SK-N-SH treated with all-trans-retinoic acid at 6 μM for 48 hours (cell line): ENCODE data around the gene MCRIP2.
A peak's percentile ranks its signal among the peaks of the same experiment; 100 is the strongest.

Experiments
- ATAC-seq: fragments of 200-7000 bp; cut with Tn5 transposase; 3 replicates; pipeline ENCODE4 v1.9.1; 2020; ENCODE audit warnings: mild to moderate bottlenecking, moderate library complexity
- ARNTL ChIP-seq: fragments of 450-650 bp; formaldehyde crosslinking; IDR thresholded peaks from 2 replicates; pipeline ENCODE4 v1.5.0; 2020; ENCODE audit warnings: low read depth, mild to moderate bottlenecking, moderate library complexity, borderline replicate concordance
- BACH2 ChIP-seq: fragments of 250-450 bp; sonication (Bioruptor Pico); IDR thresholded peaks from 2 replicates; pipeline ENCODE4 v1.9.0; 2021; ENCODE audit warnings: mild to moderate bottlenecking, borderline replicate concordance
- CSDC2 ChIP-seq: fragments of 250-450 bp; sonication (Bioruptor Pico); IDR thresholded peaks from 2 replicates; pipeline ENCODE4 v1.5.0; 2020; ENCODE audit warnings: mild to moderate bottlenecking, moderate library complexity
- ESRRG ChIP-seq: fragments of 250-450 bp; sonication (Bioruptor Pico); IDR thresholded peaks from 2 replicates; pipeline ENCODE4 v1.6.1; 2021; ENCODE audit warnings: mild to moderate bottlenecking
- GLIS3 ChIP-seq: fragments of 250-450 bp; sonication (Bioruptor Pico); IDR thresholded peaks from 2 replicates; pipeline ENCODE4 v1.5.0; 2020; ENCODE audit warnings: mild to moderate bottlenecking, moderate library complexity
- ISL1 ChIP-seq: fragments of 250-450 bp; sonication (Bioruptor Pico); IDR thresholded peaks from 2 replicates; pipeline ENCODE4 v2.1.2; 2022; ENCODE audit warnings: mild to moderate bottlenecking, moderate library complexity
- OSR1 ChIP-seq: fragments of 250-450 bp; sonication (Bioruptor Pico); IDR thresholded peaks from 2 replicates; pipeline ENCODE4 v1.8.0; 2022; ENCODE audit warnings: moderate library complexity, mild to moderate bottlenecking, inconsistent platforms
- RARB ChIP-seq: fragments of 250-450 bp; sonication (Bioruptor Pico); IDR thresholded peaks from 2 replicates; pipeline ENCODE4 v1.8.0; 2021; ENCODE audit warnings: mild to moderate bottlenecking, moderate library complexity
- SNAI2 ChIP-seq: fragments of 250-450 bp; sonication (Bioruptor Pico); IDR thresholded peaks from 2 replicates; pipeline ENCODE4 v1.5.0; 2020; ENCODE audit warnings: mild to moderate bottlenecking, moderate library complexity
- TCF4 ChIP-seq: fragments of 250-450 bp; sonication (Bioruptor Pico); IDR thresholded peaks from 2 replicates; pipeline ENCODE4 v1.8.0; 2021; ENCODE audit warnings: mild to moderate bottlenecking, moderate library complexity, borderline replicate concordance
- ZC3H10 ChIP-seq: fragments of 250-450 bp; sonication (Bioruptor Pico); IDR thresholded peaks from 2 replicates; pipeline ENCODE4 v1.5.1; 2021; ENCODE audit warnings: mild to moderate bottlenecking, moderate library complexity
- ZFP3 ChIP-seq: fragments of 250-450 bp; sonication (Bioruptor Pico); IDR thresholded peaks from 2 replicates; pipeline ENCODE4 v1.5.0; 2020; ENCODE audit warnings: mild to moderate bottlenecking, moderate library complexity
- ZFP30 ChIP-seq: fragments of 450-650 bp; formaldehyde crosslinking; IDR thresholded peaks from 2 replicates; pipeline ENCODE4 v1.5.0; 2022; ENCODE audit warnings: mild to moderate bottlenecking, moderate library complexity
- ZNF70 ChIP-seq: fragments of 450-650 bp; formaldehyde crosslinking; IDR thresholded peaks from 2 replicates; pipeline ENCODE4 v1.5.0; 2020; ENCODE audit warnings: mild to moderate bottlenecking, moderate library complexity
- ZNF8 ChIP-seq: fragments of 450-650 bp; formaldehyde crosslinking; IDR thresholded peaks from 2 replicates; pipeline ENCODE4 v1.5.0; 2020; ENCODE audit warnings: mild to moderate bottlenecking, moderate library complexity
- TF ChIP-seq, protein P1 (sequence below): fragments of 250-450 bp; sonication (Bioruptor Pico); IDR thresholded peaks from 2 replicates; pipeline ENCODE4 v1.8.0; 2021; ENCODE audit warnings: low read depth, mild to moderate bottlenecking, moderate library complexity, borderline replicate concordance
- TF ChIP-seq, protein P2 (sequence below): fragments of 250-450 bp; sonication (Bioruptor Pico); IDR thresholded peaks from 2 replicates; pipeline ENCODE4 v1.8.0; 2020; ENCODE audit warnings: mild to moderate bottlenecking, moderate library complexity, borderline replicate concordance
- TF ChIP-seq, protein P3 (sequence below): fragments of 250-450 bp; sonication (Bioruptor Pico); IDR thresholded peaks from 2 replicates; pipeline ENCODE4 v1.5.1; 2020; ENCODE audit warnings: low read depth, mild to moderate bottlenecking, moderate library complexity
- TF ChIP-seq, protein P4 (sequence below): fragments of 250-450 bp; sonication (Bioruptor Pico); IDR thresholded peaks from 2 replicates; pipeline ENCODE4 v1.5.0; 2020; ENCODE audit warnings: mild to moderate bottlenecking, moderate library complexity

Gene MCRIP2

DNA sequence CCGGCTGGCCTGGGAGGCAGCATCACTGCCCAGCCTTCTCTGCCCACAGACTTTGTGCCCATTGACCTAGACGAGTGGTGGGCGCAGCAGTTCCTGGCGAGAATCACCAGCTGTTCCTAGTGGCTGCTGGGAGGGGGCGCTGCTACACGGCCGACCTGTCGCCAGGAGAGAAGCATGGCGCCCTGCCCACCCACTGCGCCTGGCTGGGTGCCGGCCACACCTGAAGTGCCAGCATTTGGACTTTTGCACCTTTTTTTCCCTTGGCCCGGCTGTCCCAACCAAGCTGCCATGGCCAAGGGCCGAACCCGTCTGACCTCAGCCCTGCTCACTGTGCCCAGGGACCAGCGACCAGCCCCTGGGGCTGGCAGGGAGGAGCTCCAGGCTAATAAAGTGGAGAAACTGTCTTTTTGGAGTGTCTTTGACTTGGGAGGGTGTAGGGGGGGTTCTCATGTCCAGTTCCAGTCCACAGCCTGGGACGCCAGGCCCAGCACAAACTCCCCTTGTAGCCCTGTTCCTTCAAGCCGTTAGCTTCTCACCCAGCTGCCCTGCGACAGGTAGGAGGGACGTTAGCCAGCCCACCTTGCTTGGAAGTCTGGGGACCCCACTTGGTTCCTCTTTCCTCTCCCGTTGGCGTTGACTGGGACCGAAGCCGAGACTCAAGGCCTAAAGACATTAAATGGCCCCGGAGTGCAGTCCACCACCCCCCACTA, 6.6 kb downstream of the MCRIP2 start:
- TF ChIP-seq OSR1 (CRISPR knock-in tag) (no peak), ARNTL (no peak), RARB (CRISPR knock-in tag) (no peak), SNAI2 (CRISPR knock-in tag) (no peak), ISL1 (CRISPR knock-in tag) (no peak), ZC3H10 (no peak), GLIS3 (CRISPR knock-in tag) (no peak), ZFP30 (no peak), TCF4 (CRISPR knock-in tag) (no peak)
- TF ChIP-seq, protein P1, sequence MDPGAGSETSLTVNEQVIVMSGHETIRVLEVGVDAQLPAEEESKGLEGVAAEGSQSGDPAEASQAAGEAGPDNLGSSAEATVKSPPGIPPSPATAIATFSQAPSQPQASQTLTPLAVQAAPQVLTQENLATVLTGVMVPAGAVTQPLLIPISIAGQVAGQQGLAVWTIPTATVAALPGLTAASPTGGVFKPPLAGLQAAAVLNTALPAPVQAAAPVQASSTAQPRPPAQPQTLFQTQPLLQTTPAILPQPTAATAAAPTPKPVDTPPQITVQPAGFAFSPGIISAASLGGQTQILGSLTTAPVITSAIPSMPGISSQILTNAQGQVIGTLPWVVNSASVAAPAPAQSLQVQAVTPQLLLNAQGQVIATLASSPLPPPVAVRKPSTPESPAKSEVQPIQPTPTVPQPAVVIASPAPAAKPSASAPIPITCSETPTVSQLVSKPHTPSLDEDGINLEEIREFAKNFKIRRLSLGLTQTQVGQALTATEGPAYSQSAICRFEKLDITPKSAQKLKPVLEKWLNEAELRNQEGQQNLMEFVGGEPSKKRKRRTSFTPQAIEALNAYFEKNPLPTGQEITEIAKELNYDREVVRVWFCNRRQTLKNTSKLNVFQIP (CRISPR knock-in tag) = no peak
- TF ChIP-seq, protein P2, sequence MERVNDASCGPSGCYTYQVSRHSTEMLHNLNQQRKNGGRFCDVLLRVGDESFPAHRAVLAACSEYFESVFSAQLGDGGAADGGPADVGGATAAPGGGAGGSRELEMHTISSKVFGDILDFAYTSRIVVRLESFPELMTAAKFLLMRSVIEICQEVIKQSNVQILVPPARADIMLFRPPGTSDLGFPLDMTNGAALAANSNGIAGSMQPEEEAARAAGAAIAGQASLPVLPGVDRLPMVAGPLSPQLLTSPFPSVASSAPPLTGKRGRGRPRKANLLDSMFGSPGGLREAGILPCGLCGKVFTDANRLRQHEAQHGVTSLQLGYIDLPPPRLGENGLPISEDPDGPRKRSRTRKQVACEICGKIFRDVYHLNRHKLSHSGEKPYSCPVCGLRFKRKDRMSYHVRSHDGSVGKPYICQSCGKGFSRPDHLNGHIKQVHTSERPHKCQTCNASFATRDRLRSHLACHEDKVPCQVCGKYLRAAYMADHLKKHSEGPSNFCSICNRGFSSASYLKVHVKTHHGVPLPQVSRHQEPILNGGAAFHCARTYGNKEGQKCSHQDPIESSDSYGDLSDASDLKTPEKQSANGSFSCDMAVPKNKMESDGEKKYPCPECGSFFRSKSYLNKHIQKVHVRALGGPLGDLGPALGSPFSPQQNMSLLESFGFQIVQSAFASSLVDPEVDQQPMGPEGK (CRISPR knock-in tag) = no peak
- peak; percentile 41 for ATAC-seq

DNA sequence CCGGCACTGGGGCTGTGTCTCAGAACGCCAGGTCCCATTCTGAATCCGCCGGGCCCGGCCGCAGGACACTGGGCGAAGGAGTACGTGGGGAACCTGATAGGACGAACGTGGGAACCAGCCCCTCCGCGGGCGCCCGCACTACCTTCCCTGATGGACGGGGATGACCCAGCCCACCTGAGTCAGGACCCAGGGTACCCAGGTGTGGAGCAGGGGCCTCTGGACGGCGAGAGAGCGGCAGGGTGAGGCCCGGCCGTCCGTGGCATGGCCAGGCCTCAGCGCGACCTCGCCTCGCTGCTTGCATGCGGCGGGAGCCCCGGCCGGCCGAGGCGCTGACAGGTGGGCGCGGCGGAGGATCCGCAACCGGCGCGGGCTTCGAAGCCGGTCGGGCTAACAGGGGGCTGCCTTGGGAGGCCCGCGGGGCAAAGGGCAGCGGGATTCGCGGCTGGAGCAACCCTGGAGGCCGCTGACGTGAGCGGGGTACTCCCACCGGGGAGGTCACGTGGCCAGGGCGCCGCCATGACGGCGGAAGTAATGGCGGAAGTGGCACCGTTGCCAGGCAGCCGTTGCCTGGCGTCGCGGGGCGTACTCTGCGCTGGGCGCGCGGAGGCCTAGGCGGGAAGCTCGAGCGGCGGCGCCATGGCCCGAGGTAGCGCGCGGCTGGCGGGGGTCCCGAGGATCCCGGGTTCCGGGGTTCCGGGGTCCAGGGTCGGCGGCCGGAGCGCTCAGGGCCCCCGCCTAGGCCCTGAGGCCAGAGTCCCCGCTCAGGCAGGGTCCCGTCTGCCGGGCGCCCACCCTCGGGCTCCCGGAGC, 7.4 kb downstream of the MCRIP2 start, which contains the start of gene WDR90:
Gene WDR90 (plus strand): TSS at position 585 of the 809 bp plus-strand sequence. CDS start 52 bp downstream, at position 637.
- peak; percentile 88 for ATAC-seq
- no peak for TF ChIP-seq OSR1 (CRISPR knock-in tag)
- TF ChIP-seq ZNF70 (CRISPR knock-in tag) = no peak
- TF ChIP-seq RARB (CRISPR knock-in tag) = no peak
- TF ChIP-seq ZFP3 (CRISPR knock-in tag) = 0 out of 2 replicates have a peak, but pooled peaks have one; percentile 61
- peak; percentile 74; the same call in 1 of the 2 replicates for TF ChIP-seq CSDC2
- peak; percentile 6; the same call in 1 of the 2 replicates for TF ChIP-seq GLIS3 (CRISPR knock-in tag)
- TF ChIP-seq SNAI2 (CRISPR knock-in tag) = 0 out of 2 replicates have a peak, but pooled peaks have one; percentile 43

DNA sequence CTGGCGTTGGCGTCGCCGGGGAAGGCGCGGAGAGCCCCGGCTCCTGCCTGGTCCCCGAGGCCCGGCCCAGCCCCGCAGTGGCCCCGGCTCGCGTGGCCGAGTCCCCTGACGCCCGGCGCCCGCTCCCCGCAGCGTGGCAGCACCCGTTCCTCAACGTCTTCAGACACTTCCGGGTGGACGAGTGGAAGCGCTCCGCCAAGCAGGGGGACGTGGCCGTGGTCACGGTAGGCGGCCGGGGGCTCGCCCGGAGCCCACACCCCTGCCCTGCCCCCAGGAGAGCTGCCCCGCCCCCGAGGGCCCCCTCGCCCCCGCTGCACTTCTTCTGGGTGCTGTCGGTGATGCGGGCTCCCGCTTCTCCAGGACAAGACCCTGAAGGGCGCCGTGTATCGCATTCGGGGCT, 8.0 kb downstream of the MCRIP2 start:
- TF ChIP-seq ZNF8 (CRISPR knock-in tag) (no peak), ZFP30 (no peak), ESRRG (CRISPR knock-in tag) (no peak)
- TF ChIP-seq, protein P3, sequence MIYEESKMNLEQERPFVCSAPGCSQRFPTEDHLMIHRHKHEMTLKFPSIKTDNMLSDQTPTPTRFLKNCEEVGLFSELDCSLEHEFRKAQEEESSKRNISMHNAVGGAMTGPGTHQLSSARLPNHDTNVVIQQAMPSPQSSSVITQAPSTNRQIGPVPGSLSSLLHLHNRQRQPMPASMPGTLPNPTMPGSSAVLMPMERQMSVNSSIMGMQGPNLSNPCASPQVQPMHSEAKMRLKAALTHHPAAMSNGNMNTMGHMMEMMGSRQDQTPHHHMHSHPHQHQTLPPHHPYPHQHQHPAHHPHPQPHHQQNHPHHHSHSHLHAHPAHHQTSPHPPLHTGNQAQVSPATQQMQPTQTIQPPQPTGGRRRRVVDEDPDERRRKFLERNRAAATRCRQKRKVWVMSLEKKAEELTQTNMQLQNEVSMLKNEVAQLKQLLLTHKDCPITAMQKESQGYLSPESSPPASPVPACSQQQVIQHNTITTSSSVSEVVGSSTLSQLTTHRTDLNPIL (CRISPR knock-in tag) = no peak
- peak; percentile 6; the same call in 2 of the 3 replicates for ATAC-seq

DNA sequence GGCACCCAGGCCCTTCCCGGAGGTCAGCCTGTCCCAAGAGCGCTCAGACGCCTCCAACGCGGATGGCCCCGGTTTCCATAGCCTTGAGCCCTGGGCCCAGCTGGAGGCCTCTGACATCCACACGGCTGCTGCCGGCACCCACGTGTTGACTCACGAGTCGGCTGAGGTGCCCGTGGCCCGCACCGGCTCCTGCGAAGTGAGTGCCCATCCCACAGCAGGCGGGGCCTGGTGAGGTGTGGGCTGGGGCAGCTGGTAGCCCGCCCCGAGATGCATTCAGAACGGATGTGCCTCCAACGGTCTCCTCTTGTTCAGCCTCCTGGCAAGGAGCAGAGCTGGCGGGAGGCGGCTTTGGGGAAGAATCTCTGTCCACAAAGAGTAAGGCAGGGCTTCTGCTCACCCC, 10.2 kb downstream of the MCRIP2 start:
- no peak for ATAC-seq

More for the DNA sequence above, 10.2 kb downstream of the MCRIP2 start:
- TF ChIP-seq ZNF70 (CRISPR knock-in tag) = no peak
- TF ChIP-seq ZFP30 = no peak
- TF ChIP-seq ZC3H10 = no peak
- no peak for TF ChIP-seq ISL1 (CRISPR knock-in tag)
- TF ChIP-seq, protein P4, sequence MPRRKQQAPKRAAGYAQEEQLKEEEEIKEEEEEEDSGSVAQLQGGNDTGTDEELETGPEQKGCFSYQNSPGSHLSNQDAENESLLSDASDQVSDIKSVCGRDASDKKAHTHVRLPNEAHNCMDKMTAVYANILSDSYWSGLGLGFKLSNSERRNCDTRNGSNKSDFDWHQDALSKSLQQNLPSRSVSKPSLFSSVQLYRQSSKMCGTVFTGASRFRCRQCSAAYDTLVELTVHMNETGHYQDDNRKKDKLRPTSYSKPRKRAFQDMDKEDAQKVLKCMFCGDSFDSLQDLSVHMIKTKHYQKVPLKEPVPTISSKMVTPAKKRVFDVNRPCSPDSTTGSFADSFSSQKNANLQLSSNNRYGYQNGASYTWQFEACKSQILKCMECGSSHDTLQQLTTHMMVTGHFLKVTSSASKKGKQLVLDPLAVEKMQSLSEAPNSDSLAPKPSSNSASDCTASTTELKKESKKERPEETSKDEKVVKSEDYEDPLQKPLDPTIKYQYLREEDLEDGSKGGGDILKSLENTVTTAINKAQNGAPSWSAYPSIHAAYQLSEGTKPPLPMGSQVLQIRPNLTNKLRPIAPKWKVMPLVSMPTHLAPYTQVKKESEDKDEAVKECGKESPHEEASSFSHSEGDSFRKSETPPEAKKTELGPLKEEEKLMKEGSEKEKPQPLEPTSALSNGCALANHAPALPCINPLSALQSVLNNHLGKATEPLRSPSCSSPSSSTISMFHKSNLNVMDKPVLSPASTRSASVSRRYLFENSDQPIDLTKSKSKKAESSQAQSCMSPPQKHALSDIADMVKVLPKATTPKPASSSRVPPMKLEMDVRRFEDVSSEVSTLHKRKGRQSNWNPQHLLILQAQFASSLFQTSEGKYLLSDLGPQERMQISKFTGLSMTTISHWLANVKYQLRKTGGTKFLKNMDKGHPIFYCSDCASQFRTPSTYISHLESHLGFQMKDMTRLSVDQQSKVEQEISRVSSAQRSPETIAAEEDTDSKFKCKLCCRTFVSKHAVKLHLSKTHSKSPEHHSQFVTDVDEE = no peak
- no peak for TF ChIP-seq BACH2 (CRISPR knock-in tag)
- TF ChIP-seq ZNF8 (CRISPR knock-in tag) = no peak
